SKM-1 treated with dmso at 0.1 percent for 144 hours (cell line): Measurements from ENCODE around the gene WTAP.
"Not testable (repeated sequence)": the region's sequence is repeated elsewhere in the genome, so short reads cannot be mapped to it uniquely, and the experiment has no call there.

Source experiments
- DNase-seq: peaks from one replicate; lab custom pipeline; 2025; ENCODE audit not compliant: unreplicated experiment; lab: John Stamatoyannopoulos, UW

WTAP gene

GRCh38 chr6:159761129-159761872 lies 34.0 kb downstream of the WTAP start:
- DNase-seq: no peak

DNA sequence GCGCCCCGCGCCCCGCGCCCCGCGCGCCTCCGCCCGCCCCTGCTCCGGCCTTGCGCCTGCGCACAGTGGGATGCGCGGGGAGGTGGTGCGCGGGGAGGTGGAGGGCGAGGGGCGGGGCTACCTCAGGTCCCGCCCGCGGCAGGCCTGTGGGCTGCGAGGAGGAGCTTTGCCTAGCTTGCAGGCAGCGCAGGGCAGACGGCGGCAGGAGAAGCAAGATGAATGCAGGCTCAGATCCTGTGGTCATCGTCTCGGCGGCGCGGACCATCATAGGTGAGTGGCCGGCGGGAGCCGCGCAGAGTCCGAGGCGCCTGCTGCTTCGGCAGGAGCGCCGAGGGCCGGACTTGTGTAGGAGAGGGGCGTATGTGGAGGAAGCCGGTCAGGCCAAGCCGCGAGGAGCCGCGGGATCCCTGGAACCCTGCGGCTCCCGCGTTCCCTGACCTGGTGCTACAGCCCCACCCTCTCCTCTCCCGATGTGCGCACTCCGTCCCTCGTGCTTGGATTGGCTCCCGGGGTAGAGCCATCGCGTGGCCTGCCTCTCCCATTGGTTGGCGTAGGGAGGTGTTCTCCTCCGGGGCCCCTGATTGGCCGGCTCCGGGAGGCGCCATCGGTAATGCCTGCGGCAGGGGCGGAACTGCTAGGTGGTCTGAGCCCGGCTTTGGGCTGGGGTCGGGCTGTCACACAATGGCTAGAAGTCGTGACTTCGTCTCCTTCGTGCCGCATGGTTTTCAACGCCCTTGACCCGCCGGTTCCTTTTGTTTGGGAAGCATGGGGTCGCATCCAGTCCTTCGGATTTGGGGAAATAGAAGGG lies 34.8 kb downstream of the WTAP start, which contains the start of gene ACAT2:
ACAT2 (plus strand) TSS at position 173 of the 808 bp plus-strand sequence; CDS start at position 216, 43 bp downstream.
- DNase-seq: peak; percentile 91

GRCh38 chr6:159762681-159763293 lies 35.5 kb downstream of the WTAP start:
- no peak for DNase-seq

GRCh38 chr6:159766906-159767305 lies 39.6 kb downstream of the WTAP start:
- no peak for DNase-seq

DNA sequence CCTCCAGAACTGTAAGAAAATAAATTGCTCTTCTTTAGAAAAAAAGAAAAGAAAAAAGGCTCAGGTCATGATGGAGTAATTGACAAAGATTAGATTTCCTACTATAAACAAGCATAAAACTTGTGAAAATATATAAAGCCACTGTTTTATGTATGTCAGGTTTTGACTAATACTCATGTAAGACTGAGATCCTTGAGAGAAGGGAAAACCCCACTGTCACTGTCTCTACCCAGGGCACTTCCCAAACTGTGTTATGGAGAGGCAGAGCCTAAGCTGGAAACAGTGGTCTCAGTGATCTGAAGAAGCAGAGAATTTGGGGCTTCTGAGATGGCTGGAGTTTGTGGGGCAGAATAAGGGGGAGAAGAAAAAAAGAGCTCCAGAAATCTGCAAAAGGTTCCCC lies 42.2 kb downstream of the WTAP start:
- DNase-seq: no peak

DNA sequence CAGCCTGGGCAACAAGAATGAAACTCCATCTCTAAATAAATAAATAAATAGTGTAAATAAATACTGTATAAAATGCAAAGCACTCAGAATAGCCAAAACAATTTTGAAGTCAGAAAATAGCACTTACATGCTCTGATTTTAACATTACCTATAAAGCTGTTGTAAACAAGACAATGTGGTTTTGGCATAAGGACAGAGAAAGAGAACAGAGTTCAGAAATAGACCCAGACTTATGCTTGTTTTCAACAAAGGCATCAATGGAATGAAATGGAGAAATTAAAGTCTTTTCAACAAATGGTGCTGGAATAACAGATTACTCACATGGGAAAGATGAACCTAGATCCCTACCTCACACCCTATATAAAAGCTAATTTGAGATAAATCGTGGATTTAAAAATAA lies 44.9 kb downstream of the WTAP start:
- DNase-seq: no peak

DNA sequence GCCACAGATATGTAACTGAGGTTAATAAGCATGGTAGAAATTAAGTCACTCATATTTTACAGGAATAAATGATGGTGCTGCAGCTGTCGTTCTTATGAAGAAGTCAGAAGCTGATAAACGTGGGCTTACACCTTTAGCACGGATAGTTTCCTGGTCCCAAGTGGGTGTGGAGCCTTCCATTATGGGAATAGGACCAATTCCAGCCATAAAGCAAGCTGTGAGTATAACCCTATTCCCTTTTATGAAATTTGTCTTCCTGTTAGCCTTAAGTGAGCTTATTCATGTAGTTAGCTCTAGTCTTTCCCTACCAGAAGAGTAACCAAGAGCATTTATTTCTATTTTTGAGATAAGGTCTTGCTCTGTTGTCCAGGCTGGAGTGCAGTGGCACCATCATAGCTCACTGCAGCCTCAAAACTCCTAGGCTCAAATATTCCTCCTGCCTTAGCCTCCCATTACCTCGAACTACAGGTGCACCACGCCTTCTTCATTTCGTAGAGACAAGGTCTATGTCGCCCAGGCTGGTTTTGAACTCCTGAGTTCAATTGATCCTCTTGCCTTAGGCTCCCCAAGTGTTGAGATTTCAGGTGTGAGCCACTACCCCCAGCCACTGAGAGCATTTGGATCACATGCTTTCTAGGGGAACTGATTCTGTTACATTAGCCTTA lies 50.1 kb downstream of the WTAP start:
- DNase-seq: no peak

DNA sequence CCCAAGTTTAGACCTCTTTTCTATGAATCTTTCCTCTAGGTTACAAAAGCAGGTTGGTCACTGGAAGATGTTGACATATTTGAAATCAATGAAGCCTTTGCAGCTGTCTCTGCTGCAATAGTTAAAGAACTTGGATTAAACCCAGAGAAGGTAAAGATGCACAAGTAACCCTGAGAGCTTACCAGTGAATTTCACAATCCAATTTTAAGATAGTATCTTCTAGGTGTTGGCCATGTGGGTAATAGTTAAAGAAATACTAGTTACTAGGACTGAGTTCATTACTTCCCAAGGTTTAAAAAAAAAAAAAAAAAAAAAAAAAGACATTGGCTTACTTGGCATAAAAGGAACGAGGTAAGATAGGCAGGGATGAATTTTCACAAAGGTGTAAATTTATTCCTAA lies 50.8 kb downstream of the WTAP start:
- DNase-seq: no peak

DNA sequence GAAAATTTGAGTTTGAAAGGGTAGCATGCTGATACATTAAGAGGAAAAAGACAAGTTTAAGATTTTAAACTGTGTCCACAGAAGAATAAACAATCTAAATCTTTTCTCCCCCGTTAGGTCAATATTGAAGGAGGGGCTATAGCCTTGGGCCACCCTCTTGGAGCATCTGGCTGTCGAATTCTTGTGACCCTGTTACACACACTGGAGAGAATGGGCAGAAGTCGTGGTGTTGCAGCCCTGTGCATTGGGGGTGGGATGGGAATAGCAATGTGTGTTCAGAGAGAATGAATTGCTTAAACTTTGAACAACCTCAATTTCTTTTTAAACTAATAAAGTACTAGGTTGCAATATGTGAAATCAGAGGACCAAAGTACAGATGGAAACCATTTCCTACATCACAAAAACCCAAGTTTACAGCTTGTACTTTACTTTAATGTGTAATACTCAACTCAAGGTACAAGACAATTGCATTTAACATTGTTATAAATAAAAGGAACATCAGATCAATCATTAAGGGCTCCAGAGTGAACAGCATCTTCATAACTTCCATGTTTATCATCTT lies 51.3 kb downstream of the WTAP start:
- no peak for DNase-seq

DNA sequence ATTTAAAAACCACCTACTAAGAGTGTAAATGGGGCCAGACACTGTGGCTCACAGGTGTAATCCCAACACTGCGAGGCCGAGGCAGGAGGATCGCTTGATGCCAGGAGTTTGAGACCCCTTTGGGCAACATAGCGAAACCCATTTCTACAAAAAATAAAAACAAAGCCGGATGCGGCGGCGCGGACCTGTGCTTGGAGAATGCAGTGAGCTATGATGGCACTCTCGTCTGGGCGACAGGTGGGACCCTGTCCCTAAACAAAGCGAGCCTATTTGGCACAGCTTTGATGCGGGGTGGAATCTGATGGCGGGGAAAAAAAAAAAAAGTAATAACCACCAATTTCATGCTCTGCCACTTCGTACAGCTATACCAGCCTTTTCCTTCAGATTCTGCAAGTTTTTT lies 61.0 kb downstream of the WTAP start:
- DNase-seq: no peak

DNA sequence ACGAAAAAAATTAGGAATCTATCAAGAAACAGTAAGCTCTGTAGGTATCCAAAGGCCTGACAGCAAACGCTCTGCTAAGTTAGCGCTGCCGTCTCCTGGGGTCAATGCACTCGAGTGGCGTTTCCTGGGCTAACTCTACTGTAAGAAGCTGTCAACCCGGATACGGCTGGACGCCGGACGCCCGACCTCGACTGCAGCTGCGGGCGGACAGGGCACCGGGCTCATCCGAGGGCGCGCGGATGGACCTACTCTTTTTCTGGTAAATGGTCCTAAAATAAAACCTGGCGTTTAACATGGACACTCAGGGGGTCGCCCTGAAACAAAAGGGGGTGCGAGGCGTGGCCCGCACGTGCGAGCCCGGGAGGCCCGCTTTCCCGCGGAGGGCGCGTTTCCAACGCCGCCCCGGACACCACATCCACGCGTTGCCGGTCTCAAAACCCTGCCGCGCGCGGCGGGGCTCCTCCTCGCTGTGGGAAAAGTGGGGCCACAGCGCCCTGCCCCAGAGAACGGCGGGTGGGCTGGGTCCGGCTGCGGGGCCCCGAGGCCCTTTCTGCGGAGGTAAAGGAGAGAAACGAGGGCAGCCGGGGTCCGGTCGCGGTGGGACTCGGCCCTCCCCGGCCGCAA lies 61.6 kb downstream of the WTAP start:
- no peak for DNase-seq

DNA sequence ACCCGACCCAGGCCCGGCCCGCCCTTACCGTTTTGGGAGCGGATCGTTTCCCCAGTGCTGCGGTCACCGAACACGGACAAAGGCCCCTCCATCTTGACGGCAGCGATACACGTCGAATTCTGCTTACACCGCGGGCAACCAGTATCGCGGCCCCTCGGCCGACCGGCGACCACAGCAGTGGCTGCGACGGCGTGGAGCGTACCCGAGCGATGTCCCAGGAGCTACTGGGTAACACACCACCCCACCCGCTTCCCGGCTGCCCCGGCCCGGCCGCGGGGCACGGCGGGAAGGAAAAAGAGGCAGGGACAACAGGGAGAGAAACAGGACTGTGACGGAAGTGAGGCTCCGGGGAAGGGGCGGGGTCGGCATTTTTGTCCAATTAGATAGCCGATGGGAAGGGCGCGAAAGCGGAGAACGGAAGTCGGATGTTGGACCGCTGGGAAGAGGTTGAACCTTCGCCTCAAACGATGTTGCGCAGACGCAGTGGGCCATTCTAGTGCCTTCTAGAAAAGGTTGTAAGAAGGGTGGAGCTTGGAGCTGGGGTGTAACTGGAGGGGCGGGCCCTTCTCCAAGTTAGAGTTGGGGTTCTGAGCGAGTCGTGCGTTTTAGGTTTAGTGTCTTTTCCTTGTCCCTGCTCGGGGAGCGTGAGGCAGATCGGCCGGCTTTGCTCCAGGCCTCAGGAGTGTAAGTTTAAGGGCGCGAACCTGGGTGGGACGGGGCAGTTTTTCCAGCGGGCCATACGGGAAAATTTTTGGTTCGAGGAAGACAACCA lies 62.3 kb downstream of the WTAP start, which contains the start of gene TCP1:
TCP1 (minus strand) TSS at position 226 of the 772 bp plus-strand sequence; CDS start at position 92, 134 bp downstream.
- peak; percentile 99 for DNase-seq

DNA sequence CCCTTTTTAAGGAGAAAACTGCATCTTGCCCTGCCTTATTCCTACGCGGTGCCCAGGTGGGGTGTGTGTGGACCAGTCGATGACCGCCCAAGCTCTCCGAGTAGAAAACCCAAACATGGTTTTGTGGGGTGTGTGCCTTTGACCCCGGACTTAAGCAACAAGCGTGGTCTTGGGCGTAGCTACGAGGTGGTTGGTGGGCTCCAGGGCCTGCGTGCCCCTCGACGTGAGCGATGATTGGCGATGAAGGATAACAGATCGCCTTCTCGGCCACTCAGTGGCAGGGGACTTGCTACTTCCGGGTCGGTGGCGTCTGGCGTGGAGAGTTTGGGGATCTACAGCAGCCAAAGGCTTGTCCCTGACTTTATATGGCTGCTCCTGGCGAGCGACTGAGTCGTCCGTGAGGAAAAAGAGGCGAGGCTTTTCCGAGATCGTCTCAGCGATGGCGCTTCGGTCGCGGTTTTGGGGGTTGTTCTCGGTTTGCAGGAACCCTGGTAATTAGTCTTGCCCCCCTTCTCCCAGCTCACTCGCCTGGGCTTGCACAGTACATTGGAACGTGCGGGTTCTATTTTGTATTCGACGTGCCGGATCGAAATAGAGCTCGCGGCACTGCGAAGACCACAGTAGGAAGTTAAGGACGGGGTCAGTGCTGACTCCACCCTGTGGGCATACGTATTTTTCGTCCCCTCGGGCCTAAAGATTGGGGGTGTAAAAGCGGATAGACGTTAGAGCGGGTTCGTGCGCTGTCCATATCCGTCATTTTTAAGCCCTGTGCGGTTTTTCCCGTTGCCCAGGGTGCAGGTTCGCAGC lies 63.0 kb downstream of the WTAP start, which contains the start of gene MRPL18:
MRPL18 (plus strand) TSS at position 319 of the 807 bp plus-strand sequence; CDS start at position 440, 121 bp downstream.
- peak; percentile 94 for DNase-seq

DNA sequence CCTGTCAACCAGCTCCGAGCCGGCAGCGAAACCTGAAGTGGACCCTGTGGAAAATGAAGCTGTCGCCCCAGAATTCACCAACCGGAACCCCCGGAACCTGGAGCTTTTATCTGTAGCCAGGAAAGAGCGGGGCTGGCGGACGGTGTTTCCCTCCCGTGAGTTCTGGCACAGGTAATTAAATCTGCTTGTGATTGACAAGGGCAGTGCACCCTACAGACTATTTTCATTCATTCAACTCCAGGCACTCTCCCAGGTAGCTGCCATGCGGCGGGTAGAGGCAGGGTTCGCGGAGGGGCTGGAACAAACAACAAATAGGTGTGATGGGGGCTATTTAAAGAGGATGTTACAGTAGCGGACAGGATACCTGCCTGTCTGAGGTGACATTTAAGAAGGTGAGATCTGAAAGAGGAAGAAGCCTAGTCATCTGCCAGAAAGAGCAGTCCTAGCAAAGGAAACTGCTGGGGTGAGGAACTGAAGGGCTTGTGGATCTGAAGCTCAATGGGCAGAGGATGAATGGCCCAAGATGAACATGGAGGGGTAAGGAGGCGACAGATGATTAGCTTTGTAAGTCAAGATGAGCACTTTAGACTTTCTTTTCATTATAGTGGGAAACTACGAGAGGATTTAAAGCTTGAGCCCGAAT lies 63.8 kb downstream of the WTAP start:
- DNase-seq: no peak

- DNase-seq: not testable (repeated sequence)
These were observed 67.7 kb downstream of the WTAP start for GRCh38 chr6:159794976-159795375.

DNA sequence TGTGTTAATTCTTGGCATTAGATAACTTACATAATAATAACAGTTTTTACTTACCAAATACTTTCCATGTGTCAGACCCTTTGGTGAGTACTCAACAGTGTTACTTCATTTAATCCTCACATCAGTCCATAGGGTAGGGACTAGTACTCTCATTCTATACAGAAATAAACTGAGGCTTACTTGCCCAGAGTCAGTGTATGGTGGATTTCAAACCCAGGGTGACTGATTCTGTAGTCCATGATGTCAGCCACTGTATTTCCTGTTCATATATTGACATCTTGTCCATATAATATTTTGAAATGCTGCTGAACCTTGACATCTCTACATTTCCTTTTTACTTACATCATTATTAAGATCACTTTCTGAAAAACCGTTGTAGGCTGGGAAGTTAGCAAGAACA lies 70.2 kb downstream of the WTAP start:
- DNase-seq: no peak

GRCh38 chr6:159800141-159800865 lies 73.0 kb downstream of the WTAP start, which contains the start of gene PNLDC1:
Gene PNLDC1 (plus strand): TSS chr6:159800276. CDS start chr6:159800308, 32 bp downstream.
- no peak for DNase-seq
